Suprapubic skin (tissue), 3 donors: ENCODE data around the gene AIFM3.

Experiments used
- CTCF ChIP-seq, 2 donors: fragments of 200-600 bp in 1 of 2; fragments of 450-650 bp in 1 of 2; sonication (generic) in 1 of 2; IDR thresholded peaks; one replicate each; pipeline ENCODE4 v1.5.1; 2016 to 2019; ENCODE audit warnings: antibody characterized with exemption in 2 of 2, mild to moderate bottlenecking in 1 of 2, moderate library complexity in 1 of 2
- EP300 ChIP-seq: sonication (generic); formaldehyde crosslinking; IDR thresholded peaks from one replicate; pipeline ENCODE4 v1.6.1; 2017; ENCODE audit warnings: antibody characterized with exemption

GRCh38 chr22:20986365-20986764 is 19.3 kb downstream of the AIFM3 start:
- TF ChIP-seq EP300 (no peak), CTCF (IDR thresholded peaks at IDR 0.05) (no peak)
